Stimulated activated CD4-positive, alpha-beta T cell treated with anti-CD3 and anti-CD28 coated beads, TNF-alpha, amount 100 ng/mL, for 48 hours (primary cell): ENCODE data around the gene STIL.
"Not testable (repeated sequence)": the region's sequence is repeated elsewhere in the genome, so short reads cannot be mapped to it uniquely, and the experiment has no call there.

Source experiments
- DNase-seq, 3 donors: peaks; one replicate each; pipeline ENCODE4 v3.0.0-alpha.2; 2020; ENCODE audit warnings: low read depth in 3 of 3

The STIL gene

DNA sequence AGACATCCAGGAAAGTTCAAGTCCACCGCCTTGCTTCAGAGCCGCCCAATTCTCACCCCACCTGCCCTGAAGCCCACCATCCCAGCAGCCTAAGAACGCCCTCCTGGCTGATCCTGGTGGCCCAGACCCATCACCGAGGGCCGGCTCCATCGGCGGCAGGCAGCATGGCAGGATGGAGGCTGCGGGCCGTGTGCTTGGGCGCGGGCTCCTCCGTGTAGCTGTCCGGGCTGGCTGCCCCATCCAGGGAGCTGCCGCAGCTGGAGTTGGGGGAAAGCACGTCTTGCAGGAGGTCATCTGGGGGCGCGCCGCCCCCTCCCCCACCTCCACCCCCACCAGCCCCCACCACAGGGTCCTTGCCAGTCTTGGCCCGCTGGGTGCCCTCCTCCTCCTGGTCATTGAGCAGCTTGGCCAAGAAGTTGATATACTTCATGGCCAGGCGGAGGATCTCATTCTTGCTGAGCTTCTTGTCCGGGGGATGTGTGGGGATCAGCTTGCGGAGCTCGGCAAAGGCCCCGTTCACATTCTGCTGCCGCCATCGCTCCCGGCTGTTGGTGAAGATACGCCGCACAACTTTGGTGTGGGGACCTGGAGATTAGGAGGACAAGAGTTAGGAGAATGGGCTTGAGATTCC is 94.2 kb downstream of the STIL start:
- no peak for DNase-seq

DNA sequence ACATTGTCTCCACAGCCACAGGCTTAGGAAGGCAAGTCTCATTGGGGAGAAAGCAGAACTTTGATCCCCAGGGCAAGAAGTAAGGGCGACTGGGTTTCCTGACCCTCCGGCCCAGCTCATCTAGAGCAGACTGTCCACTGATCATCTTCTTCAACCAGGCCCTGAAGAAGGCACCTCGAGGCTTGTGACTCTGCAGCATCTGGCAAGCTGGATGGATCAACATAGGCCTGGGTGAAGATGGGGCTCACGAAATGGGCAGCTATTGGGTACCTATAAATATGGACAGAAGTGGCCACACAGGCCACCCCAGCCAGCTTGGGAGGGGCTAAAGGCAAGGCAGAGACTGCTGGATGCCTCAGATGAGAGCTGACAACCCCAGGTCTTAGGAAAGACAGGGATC is 94.9 kb downstream of the STIL start:
- DNase-seq = no peak

DNA sequence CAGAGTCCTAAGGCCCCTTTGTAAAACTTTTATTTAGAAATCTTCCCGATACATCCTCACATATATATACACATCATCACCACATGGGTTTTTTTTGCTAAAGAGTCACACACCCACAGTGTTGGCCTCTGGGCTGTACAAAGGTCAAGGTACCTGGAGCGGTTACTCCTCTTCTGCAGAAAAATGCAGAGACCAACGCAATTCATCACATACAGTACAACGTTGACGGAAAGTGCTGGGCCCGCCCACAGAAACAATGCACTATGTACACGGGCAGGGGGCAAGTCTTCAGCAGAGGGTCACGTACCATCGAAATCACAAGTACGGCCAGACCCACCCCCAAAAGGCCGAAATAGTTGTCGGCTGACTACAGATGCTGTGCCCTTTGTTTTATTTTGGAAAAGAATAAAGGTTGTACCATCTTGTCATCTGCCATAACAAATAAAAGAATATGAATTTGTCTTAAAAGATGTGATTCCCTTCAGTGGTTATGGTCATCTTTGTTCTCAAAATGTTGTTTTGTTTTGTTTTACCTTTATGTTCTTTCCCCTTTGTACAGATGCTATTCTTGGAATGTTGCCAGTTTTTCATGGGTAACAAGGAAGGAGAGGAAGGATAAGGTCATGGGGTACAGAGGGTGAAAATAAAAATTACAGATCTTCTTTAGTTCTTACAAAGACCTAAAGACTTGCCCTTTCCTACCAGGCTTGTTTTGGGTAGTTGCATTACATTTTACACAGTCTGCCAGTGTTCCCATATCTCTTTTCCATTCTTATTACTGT is 97.5 kb downstream of the STIL start:
- no peak for DNase-seq

DNA sequence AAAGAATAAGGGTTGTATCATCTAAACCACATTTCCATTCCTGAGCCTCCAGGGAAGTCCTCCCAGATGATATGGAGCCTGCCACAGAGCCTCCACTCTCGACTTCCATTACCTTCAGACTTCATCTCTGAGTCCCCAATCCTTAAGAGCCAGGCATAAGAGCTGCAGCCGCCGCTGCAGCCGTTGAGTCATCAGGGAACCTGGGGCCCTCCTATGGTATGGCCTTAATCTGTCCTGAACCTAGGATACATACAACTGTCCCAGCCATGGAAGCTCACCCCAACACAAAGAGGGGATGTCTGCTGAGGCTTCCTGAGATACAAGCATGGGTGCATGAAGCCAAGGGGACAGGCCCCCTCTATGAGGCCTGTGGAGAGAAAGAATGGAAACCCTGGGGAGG is 98.2 kb downstream of the STIL start:
- DNase-seq = no peak

DNA sequence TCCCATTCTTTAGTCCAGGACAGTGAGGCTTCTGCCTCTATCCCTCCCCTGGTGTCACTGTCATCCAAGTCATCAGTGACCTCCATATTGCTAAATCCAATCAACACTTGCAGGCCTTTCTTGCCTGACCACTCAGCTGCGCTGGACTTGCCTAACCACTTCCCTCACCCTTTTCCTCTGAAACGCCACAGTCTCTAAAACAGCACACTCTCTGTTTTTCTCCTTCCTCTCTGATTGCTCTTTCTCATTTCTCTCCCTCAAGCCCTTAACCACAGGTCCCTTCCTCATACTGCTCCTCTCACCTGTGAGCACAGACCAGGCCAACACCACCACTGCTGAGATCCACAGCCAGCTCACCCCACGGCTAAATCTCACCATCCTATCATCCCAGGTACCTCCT is 99.4 kb downstream of the STIL start:
- no peak for DNase-seq

DNA sequence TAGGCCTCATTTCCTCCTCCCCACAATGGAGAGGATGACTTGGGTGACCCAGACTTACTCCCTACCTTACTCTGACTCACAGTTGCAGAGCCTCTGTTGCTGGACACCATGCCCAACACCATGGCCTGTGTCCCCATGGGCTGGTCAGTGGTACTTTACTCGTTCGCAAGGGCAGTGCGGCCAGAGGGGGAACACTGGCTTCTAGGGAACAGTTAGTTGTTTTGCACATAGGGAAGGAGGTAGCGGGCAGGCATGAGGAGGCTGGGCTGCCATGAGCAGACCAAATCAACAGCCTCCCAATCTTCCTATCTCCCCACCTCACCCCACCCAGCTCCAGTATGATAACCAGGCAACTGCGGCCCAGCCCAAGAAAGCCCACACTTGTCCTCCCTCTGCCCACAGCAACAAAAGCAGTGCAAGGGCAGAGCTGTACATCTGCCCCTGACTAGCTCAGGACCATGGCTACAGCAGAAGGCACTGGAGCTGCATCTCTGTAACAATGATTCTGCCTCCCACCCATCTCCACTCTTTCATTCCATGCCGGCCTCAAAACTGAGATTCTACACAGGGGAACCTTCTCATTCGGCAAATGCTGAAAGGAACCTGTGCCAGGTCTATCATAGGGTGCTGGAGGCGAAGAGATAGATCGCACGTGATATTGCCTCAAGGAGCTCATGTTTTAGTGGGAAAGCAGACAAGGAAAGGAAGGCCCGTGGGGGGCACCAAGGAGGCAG is 100.5 kb downstream of the STIL start:
- no peak for DNase-seq

DNA sequence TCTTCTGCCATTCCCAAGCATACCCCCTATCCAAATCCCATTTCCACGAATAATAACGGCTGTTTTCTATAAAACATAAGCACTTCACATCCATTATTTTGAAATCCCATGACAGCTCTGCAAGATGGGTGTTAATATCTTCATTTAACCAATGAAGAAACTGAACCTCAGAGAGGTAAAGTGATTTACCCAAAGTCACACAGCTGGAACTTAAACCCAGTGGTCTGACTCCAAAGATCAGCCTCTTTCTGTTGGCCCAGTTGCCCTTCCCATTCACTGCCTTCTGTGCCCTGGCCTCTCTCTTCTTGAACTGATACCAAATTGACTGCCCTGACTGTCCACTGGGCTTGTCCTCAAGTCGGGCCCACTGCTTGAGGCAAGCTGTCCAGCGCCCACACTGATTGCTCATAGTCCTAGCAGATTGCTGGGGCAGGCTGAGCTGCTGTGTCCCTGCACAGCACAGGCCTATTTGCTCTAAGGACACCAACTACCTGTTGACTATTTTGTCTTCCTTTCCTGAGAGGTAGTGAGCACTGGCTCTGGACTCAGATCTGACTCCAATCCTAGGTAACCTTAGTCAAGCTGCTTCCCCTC is 101.2 kb downstream of the STIL start:
- no peak for DNase-seq

DNA sequence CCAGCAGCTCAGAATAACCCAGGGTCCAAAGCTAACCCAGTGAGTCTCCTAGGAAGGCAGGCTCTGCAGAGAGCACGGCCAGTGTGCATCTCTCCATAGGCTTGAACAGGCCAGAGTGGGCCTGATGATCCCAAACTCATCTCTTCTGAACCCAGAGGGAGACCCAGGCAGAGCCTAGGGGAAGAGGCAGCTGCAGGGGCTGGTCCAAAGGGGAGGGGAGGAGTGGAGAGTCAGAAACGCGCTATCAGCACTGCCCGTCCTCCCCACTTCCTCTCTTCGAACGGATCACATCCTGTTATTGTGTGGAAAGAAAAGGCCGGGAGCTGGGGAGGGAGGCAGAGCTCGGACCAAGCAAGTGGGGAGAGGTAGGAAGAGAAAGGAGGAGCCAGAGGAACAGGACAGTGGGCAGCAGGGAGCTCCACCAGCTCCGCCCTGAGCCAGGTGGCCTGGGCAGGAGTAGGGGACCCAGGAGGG is 102.1 kb downstream of the STIL start:
- DNase-seq = no peak

DNA sequence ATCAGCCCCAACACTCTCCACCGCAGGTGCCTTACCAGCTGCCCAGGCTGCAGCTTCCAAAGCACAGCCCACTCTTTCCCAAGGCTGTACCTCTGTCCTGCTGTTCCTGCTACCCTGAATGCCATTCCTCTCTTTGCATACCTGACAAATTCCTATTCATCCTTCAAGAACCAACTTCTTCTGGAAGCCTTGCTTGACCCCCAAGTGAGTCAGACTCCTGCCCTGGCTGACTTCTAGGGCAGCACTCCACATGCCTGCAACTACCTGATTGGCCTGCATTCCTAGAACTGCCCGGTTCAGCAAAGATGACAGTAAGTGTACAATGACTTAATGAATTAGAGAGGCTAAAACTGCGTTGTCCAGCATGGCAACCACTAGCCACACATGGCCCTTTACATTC is 103.3 kb downstream of the STIL start:
- DNase-seq = no peak

DNA sequence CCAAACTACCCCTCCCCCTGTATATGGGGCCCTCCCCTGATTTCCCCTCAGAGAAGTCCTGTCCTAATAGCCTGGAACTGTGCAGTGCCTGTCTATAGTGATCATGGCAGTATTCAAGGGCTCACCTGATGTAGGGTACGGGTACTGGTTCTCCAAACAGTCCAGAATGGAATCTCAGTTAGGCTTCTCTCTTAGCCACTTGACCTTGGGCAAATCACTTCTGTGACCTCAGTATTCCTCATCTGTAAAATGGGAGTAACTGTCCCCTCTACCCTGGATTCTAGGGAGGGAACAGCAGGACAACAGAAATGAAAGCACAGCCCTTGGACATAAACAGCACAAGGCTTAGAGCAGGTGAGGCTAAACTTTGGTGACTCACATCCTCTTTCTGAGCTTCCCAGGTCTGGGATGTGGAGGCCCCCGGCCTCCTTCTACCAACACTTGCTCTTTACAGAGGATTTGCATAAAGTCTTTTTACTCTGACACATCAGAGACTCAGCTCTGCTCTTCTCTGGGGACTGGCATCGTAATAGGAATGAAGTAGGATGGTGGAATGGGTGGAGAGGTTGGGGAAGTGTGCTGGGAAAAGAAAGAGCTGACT is 104.1 kb downstream of the STIL start:
- no peak for DNase-seq

DNA sequence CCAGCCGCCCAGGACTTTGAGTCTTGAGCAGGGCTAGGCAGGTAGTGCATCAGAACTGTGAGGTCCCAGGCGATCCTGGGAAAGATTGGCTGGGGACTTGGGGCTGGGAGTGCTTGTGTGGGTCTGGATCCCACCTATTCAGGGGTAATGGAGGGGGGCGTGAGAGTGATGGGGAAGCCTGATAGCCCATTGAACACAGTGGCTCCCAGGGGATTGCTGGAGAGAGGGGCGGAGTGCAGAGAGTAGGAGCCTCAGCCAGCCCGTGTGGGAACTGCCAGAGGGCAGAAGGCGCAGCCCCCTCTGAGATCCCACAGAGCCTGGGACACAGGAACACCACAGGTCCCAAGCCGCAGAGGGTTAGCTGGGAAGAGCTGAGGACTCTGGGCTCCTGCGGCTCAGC is 104.9 kb downstream of the STIL start:
- DNase-seq = no peak

DNA sequence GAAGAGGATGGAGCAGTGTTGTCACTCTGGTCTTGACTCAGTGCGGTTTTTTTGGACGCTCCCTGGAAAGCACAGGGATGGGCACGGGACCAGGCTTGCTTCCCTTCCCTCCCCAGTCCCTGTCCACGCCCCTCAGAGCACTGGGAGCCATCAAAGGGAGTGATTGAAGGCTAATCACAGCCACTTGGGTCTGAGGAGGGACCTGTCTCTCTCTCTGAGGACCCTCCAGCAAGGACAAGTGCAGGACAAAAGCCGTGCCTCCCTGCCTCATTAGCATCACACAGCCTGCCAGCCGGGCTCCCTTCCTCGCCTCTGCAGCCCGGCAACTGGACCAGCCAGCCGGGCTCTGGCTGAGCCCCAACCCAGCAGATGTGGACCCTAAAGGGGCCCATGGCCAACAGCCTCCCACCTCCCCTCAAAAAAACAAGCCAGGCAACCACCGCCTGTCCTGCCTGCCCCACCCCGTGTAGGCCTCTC is 105.5 kb downstream of the STIL start:
- no peak for DNase-seq

DNA sequence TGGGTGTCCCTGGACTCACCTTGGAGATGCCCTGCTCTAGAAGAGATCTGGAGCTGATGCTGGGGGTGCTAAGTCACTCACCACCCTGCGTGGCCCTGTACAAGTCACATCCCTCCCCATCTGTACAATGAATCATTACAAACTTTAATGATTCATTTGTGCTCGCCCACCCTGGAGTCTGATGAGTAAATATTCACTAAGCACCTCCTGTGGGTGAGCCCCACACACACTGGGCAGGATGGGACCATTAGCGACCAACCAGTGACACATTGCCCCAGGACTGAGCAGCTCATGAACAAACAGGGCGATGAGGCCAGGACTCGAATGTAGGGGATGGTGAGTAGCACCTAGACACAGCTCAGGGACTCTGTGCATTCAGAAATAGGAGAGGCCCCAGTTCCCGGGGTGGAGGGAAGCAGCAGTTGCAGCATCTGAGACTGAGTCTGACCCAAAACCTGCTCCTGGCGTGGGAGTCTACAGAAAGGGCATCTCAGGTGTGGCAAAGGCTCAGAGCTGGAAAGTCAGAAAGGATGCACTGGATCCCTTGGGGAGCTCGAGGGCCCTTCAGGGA is 106.1 kb downstream of the STIL start:
- DNase-seq = peak in 1 of 3 donors; percentile 19

DNA sequence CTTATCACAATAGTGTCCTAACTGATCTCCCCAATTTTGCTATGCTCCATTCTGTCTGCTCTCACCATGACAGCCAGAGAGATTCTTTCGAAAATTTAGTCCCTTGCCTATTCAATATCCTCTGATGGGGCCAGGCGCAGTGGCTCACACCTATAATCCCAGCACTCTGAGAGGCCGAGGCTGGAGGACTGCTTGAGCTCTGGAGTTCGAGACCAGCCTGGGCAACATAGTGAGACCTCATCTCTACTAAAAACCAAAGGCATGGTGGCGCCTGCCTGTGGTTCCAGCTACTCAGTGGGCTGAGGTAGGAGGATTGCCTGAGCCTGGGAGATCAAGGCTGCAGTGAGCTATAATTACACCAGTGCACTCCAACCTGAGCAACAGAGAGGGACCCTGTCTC is 108.0 kb downstream of the STIL start:
- DNase-seq = no peak

DNA sequence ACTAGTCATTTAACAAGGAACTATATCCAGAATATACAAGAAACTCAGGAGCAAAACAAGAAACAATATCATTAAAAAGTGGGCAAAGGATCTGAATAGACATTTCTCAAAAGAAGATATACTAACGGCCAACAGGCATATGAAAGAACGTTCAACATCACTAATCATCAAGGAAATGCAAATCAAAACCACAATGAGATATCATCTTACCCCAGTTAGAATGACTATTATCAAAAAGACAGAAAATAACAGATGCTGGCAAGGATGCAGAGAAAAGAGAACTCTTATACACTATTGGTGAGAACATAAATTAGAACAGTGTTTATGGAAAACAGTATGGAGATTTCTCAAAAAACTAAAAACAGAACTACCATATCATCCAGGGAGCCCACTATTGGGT is 110.4 kb downstream of the STIL start:
- not testable (repeated sequence) for DNase-seq

DNA sequence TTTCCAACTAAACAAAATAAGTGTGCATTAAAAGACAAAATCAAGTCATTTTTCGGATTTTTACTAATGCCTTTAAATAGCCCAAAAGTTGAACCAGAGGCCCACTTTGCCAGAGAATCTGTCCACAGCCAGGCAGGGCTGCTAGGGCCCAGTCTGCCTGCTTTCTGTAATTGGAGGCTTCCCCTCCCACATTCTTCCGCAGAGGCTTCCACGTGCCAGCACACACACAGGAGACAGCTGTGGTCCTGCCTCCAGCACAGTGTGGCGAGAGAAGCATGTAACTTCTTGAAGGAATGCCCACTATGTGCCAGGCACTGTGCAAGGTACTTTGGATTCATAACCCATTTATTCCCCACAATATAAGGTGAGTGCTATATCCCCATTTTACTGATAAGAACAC is 112.8 kb downstream of the STIL start:
- DNase-seq = no peak
